Parietal lobe (tissue), 1 donor: ENCODE results near the gene ZNF300. TPM values are rescaled to one million over a fixed set of nuclear protein-coding genes. Genes with fewer than 3 reads are reported as not detected.

Experiments used
- total RNA-seq: library from RNA; depleted of rRNA; stranded (reverse); fragments of >200 nt; gene quantifications from one replicate; pipeline ENCODE4 v1.2.3, GENCODE V29; 2014

ZNF300 gene
- 94.8 TPM for total RNA-seq

GRCh38 chr5:150904479-150905311 is at the start of gene ZNF300:
Gene ZNF300 (minus strand): TSS chr5:150904980. CDS start chr5:150903155, 1,825 bp downstream.

GRCh38 chr5:150846308-150846653 is 58.5 kb downstream of the ZNF300 start, which contains the start of gene IRGM:
Gene IRGM (plus strand): TSS chr5:150846521. CDS start chr5:150848124, 1,603 bp downstream.

Other genes starting within 250 kb of the ZNF300 start
- 2.2 TPM for gene MYOZ3, start 243.7 kb downstream of the ZNF300 start, total RNA-seq
- gene RBM22, start 203.9 kb downstream of the ZNF300 start, total RNA-seq: 42.9 TPM
- gene DCTN4, start 146.0 kb downstream of the ZNF300 start, total RNA-seq: 157 TPM
- 1.3 TPM for gene SMIM3, start 126.2 kb downstream of the ZNF300 start, total RNA-seq
- not detected for gene IRGM, start 58.5 kb downstream of the ZNF300 start, total RNA-seq
- gene GPX3, start 115.6 kb upstream of the ZNF300 start, total RNA-seq: 17.5 TPM
- 27.5 TPM for gene TNIP1, start 176.1 kb upstream of the ZNF300 start, total RNA-seq